Endodermal cell (in vitro differentiated cells): ENCODE measurements around the gene TMEM174. TPM values are rescaled to one million over a fixed set of nuclear protein-coding genes. Genes with fewer than 3 reads are reported as not detected.

Experiments used
- DNase-seq: peaks from one replicate; pipeline ENCODE4 v3.0.0-alpha.2; 2017
- H3K27ac ChIP-seq: 2 replicates; pipeline ENCODE4 v1.5.1; 2013; ENCODE audit warnings: mild to moderate bottlenecking, low read depth, low read length, moderate library complexity
- H3K27me3 ChIP-seq: 2 replicates; pipeline ENCODE4 v1.6.1; 2013; ENCODE audit warnings: mild to moderate bottlenecking, low read length, moderate library complexity; ENCODE audit not compliant: insufficient read depth, control insufficient read depth, poor library complexity, severe bottlenecking
- H3K36me3 ChIP-seq: 2 replicates; pipeline ENCODE4 v1.7.0; 2013; ENCODE audit warnings: mild to moderate bottlenecking, low read length, moderate library complexity; ENCODE audit not compliant: control insufficient read depth, insufficient read depth
- H3K4me1 ChIP-seq: one replicate; pipeline ENCODE4 v1.7.0; 2013; ENCODE audit warnings: low read length; ENCODE audit not compliant: control insufficient read depth, insufficient read depth
- H3K4me3 ChIP-seq: 2 replicates; pipeline ENCODE4 v1.5.1; 2013; ENCODE audit warnings: mild to moderate bottlenecking, low read length, moderate library complexity
- H3K9ac ChIP-seq: 2 replicates; pipeline ENCODE4 v1.6.1; 2013; ENCODE audit warnings: mild to moderate bottlenecking, low read length, moderate library complexity; ENCODE audit not compliant: poor library complexity, severe bottlenecking; ENCODE audit errors: extremely low read depth
- H3K9me3 ChIP-seq: 2 replicates; pipeline ENCODE4 v1.6.1; 2013; ENCODE audit warnings: mild to moderate bottlenecking, low read length, moderate library complexity; ENCODE audit not compliant: control insufficient read depth
- H3K27ac Mint-ChIP-seq: 2 replicates; pipeline ENCODE4 v1.8.0; 2020; ENCODE audit warnings: mixed read lengths
- H3K27me3 Mint-ChIP-seq: 2 replicates; pipeline ENCODE4 v1.8.0; 2021; ENCODE audit warnings: mild to moderate bottlenecking, mixed read lengths; ENCODE audit not compliant: insufficient read depth
- H3K36me3 Mint-ChIP-seq: 2 replicates; pipeline ENCODE4 v1.8.0; 2020; ENCODE audit warnings: low read depth, mixed read lengths
- H3K4me1 Mint-ChIP-seq: 2 replicates; pipeline ENCODE4 v1.8.0; 2020; ENCODE audit warnings: mixed read lengths
- H3K4me3 Mint-ChIP-seq: 2 replicates; pipeline ENCODE4 v1.8.0; 2020; ENCODE audit warnings: mild to moderate bottlenecking, moderate library complexity, mixed read lengths
- H3K9me3 Mint-ChIP-seq: 2 replicates; pipeline ENCODE4 v1.8.0; 2020; ENCODE audit warnings: mild to moderate bottlenecking, mixed read lengths
- CTCF ChIP-seq: fragments of 200-600 bp; sonication (generic); conservative IDR thresholded peaks from 2 replicates; pipeline ENCODE4 v1.5.0; 2021; ENCODE audit warnings: antibody characterized with exemption, mild to moderate bottlenecking
- WGBS, 2 experiments: methylation state at CpG; one replicate each; pipeline versions ENCODE4 v1.1.5 to v1.1.7; 2013; ENCODE audit warnings: missing lambda C conversion rate in 2 of 2, mixed read lengths in 1 of 2; ENCODE audit not compliant: insufficient coverage in 1 of 2, insufficient read length in 1 of 2; 5-methylcytosine and 5-hydroxymethylcytosine counted together
- long read RNA-seq, 4 experiments: library from polyadenylated mRNA in 2 of 4; library from RNA in 1 of 4; library from capped mRNA in 1 of 4; stranded (forward) in 3 of 4; unstranded in 1 of 4; transcript quantifications; one replicate each; pipeline ENCODE4 v2.0.0, GENCODE V29; 2020 to 2021; ENCODE audit warnings: inconsistent platforms in 1 of 4
- polyA plus RNA-seq, 2 experiments: library from polyadenylated mRNA; stranded (reverse); fragments of 50-300 nt; gene quantifications; one replicate each; pipeline ENCODE4 v1.2.3, GENCODE V29; 2013
- total RNA-seq, 2 donors: library from RNA; stranded (reverse); fragmentation: NEBNext Ultra II Directional in 1 of 2; extraction: Animal tissue kit (Norgen Biotek cat#: 25700) in 1 of 2; gene quantifications; 2 replicates in 1 of 2; 3 replicates in 1 of 2; pipeline ENCODE4 v1.2.1, GENCODE V29; 2021

The TMEM174 gene
- total RNA-seq, result not detected
- polyA plus RNA-seq (2013, experiment 1 of 2), result not detected
- not detected for polyA plus RNA-seq (2013, experiment 2 of 2)
- long read RNA-seq, experiment 1, result 0 reads
- long read RNA-seq, experiment 2, result 0 reads
- long read RNA-seq, experiment 3, result 0 reads
- long read RNA-seq, experiment 4, result 0 reads

DNA sequence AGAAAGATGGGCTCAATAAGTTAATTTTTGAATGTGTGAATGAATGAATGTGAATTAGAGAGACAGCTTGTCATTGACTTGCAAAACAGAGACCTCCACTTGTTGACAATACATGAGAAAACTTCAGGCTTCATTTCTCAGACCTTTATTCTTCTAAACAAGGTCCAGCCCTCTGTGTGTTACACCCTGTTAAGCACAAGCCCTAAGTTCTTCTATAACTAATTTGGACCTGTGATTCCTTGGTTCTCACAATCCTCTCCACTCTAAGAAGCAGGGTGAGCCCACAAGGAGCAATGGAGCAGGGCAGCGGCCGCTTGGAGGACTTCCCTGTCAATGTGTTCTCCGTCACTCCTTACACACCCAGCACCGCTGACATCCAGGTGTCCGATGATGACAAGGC is at the start of gene TMEM174:
TMEM174 (plus strand) TSS at position 243 of the 400 bp plus-strand sequence; CDS start at position 294, 51 bp downstream.
- no peaks in the 10 kb centered on the region for H3K27me3 ChIP-seq
- no peak within 1 kb of the TSS for H3K27ac ChIP-seq
- TF ChIP-seq CTCF, result no peak
- H3K36me3 Mint-ChIP-seq, result no peaks in the 10 kb centered on the region
- 92 to 100% methylated on average over 4 to 5 of the region's 5 CpGs for WGBS, 2 experiments
- H3K27ac Mint-ChIP-seq, result no peak within 1 kb of the TSS
- H3K27me3 Mint-ChIP-seq, result no peaks in the 10 kb centered on the region
- H3K9me3 ChIP-seq, result no peaks in the 10 kb centered on the region
- no peak within 1 kb of the TSS for H3K4me3 Mint-ChIP-seq
- DNase-seq, result no peak
- H3K4me1 ChIP-seq, result no peaks in the 10 kb centered on the region
- H3K4me3 ChIP-seq, result no peak within 1 kb of the TSS
- H3K9me3 Mint-ChIP-seq, result no peaks in the 10 kb centered on the region
- no peak within 1 kb of the TSS for H3K9ac ChIP-seq
- H3K4me1 Mint-ChIP-seq, result peaks cover 8% of the 10 kb centered on the region
- H3K36me3 ChIP-seq, result no peaks in the 10 kb centered on the region

DNA sequence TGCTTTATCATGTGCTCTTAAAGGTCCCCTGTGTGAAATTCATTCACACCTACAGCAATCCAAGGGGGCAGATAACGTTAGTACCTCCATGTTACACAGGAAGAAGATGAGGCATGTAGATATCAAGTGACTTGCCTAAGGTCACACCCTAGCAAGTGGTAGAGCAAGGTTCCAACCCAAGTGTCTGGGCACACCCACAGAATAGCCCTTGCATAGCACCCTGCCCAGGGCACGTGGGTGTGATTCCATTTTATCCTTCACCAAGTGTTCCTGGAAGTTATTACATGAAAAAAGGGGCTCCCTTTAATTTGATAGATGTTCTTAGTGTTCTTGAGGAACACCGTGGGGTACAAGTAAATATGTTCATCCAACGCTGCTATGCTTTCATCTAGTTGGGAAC is 47.7 kb upstream of the TMEM174 start:
- no peaks in the 10 kb centered on the region for H3K36me3 Mint-ChIP-seq
- 90 to 91% methylated on average over 4 of the region's 4 CpGs for WGBS, 2 experiments
- H3K27ac Mint-ChIP-seq, result no peak overlapping the region
- H3K4me3 ChIP-seq, result no peak overlapping the region
- no peak overlapping the region for H3K9ac ChIP-seq
- no peak for TF ChIP-seq CTCF
- no peak for DNase-seq
- peaks cover 40% of the 10 kb centered on the region for H3K27me3 Mint-ChIP-seq
- no peak overlapping the region for H3K27ac ChIP-seq
- no peaks in the 10 kb centered on the region for H3K9me3 ChIP-seq
- H3K36me3 ChIP-seq, result no peaks in the 10 kb centered on the region
- no peaks in the 10 kb centered on the region for H3K4me1 ChIP-seq
- peaks cover 2% of the 10 kb centered on the region for H3K9me3 Mint-ChIP-seq
- peaks cover 44% of the 10 kb centered on the region for H3K27me3 ChIP-seq
- peaks cover 5% of the 10 kb centered on the region for H3K4me1 Mint-ChIP-seq
- H3K4me3 Mint-ChIP-seq, result no peak overlapping the region

GRCh38 chr5:73126381-73126780 is 46.6 kb upstream of the TMEM174 start:
- Mint-ChIP-seq H3K4me3 (no peak overlapping the region), H3K27ac (no peak overlapping the region), H3K36me3 (no peaks in the 10 kb centered on the region), H3K27me3 (peaks cover 33% of the 10 kb centered on the region), H3K4me1 (peaks cover 11% of the 10 kb centered on the region), H3K9me3 (peaks cover 2% of the 10 kb centered on the region)
- Histone ChIP-seq H3K27ac (no peak overlapping the region), H3K9ac (no peak overlapping the region), H3K4me3 (no peak overlapping the region), H3K9me3 (no peaks in the 10 kb centered on the region), H3K4me1 (no peaks in the 10 kb centered on the region), H3K36me3 (no peaks in the 10 kb centered on the region), H3K27me3 (peaks cover 34% of the 10 kb centered on the region)
- DNase-seq, result no peak
- TF ChIP-seq CTCF, result no peak
- 88 to 93% methylated on average over 4 of the region's 4 CpGs for WGBS, 2 experiments
